GM12891 (cell line): ENCODE measurements around the gene CTSA.

Source experiments
- PAX5 ChIP-seq: IDR thresholded peaks from 2 replicates; pipeline ENCODE4 v1.6.1; 2011; ENCODE audit warnings: low read length, moderate library complexity, mild to moderate bottlenecking; ENCODE audit not compliant: insufficient read depth, severe bottlenecking
- POLR2A ChIP-seq: IDR thresholded peaks from 2 replicates; pipeline ENCODE4 v1.6.1; 2011; ENCODE audit warnings: low read depth, low read length, control low read depth

DNA sequence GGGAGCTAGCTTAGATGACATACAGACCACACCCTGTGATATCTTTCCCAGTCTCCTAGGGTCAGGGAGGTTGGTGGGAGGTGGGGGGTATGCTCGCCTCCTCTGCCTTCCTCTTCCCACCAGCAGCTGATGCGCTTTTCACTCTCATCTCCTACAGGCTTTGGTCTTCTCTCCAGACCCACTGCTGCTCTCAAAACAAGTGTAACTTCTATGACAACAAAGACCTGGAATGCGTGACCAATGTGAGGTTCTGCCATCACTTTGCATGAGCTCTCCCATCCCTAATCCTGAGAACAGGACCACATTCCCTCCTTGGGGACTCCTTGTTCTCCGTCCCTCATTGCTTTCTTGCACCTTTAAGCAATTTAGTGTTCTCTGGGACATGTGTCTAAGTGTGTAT is 2.7 kb downstream of the CTSA start:
- TF ChIP-seq POLR2A: no peak
- TF ChIP-seq PAX5: no peak
